Endothelial cell of umbilical vein (primary cell): ENCODE data around the gene GFER. TPM values are rescaled to one million over a fixed set of nuclear protein-coding genes. Genes with fewer than 3 reads are reported as not detected.

Experiments
- BruUV-seq: library from RNA; stranded (reverse); fragments of 400-500 nt; replicated peaks from 2 replicates; lab custom pipeline; 2021; lab: Mats Ljungman, UMichigan
- CTCF ChIA-PET: fragments of 300-600, 350-600 bp; sonication (Branson Sonifier 250); formaldehyde crosslinking; loops from one replicate; lab custom pipeline; 2021; ENCODE audit warnings: antibody characterized with exemption, inconsistent platforms; lab: Charles Lee
- POLR2A ChIA-PET: fragments of 300-600, 350-600 bp; sonication (Branson Sonifier 250); formaldehyde crosslinking; loops from one replicate; lab custom pipeline; 2021; ENCODE audit warnings: antibody characterized with exemption, inconsistent platforms; lab: Charles Lee
- DNase-seq: peaks from one replicate; pipeline ENCODE4 v3.0.0-alpha.2; 2011; ENCODE audit warnings: low read depth, low spot score
- FAIRE-seq: peaks from 2 replicates; lab custom pipeline; 2011; peaks lifted over from hg19 to GRCh38; lab: Jason Lieb, UNC
- H2AFZ ChIP-seq: 2 replicates; pipeline ENCODE4 v1.6.0; 2012; ENCODE audit warnings: low read depth, low read length, control low read depth, inconsistent platforms
- H3K27ac ChIP-seq: 2 replicates; pipeline ENCODE4 v1.5.1; 2011; ENCODE audit warnings: low read depth, mild to moderate bottlenecking, control low read depth, low read length, moderate library complexity; ENCODE audit not compliant: insufficient read depth
- H3K27me3 ChIP-seq, 2 experiments: 2 replicates each; pipeline versions ENCODE4 v1.6.0 to v1.6.1; 2011; ENCODE audit warnings: low read length in 2 of 2, mixed read lengths in 1 of 2; ENCODE audit not compliant: control insufficient read depth in 2 of 2, insufficient read depth in 2 of 2
- H3K36me3 ChIP-seq, 2 experiments: 2 replicates in 1 of 2; 3 replicates in 1 of 2; pipeline ENCODE4 v1.5.1; 2011; ENCODE audit warnings: low read length in 2 of 2, mild to moderate bottlenecking in 1 of 2, moderate library complexity in 1 of 2; ENCODE audit not compliant: control insufficient read depth in 2 of 2, insufficient read depth in 2 of 2; ENCODE audit errors: extremely low read depth in 1 of 2
- H3K4me1 ChIP-seq: 3 replicates; pipeline ENCODE4 v1.5.1; 2011; ENCODE audit warnings: mild to moderate bottlenecking, low read length; ENCODE audit not compliant: control insufficient read depth, insufficient read depth; ENCODE audit errors: extremely low read depth
- H3K4me2 ChIP-seq: 2 replicates; pipeline ENCODE4 v1.6.1; 2011; ENCODE audit warnings: low read length, control low read depth, mixed read lengths; ENCODE audit not compliant: insufficient read depth
- H3K4me3 ChIP-seq, 3 experiments: fragments of 200-600 bp in 1 of 3; sonication (generic), shearing (Covaris generic) in 1 of 3; replicated peaks in 1 of 3; 2 replicates each; pipeline ENCODE4 v1.5.1; 2011 to 2016; ENCODE audit warnings: control low read depth in 3 of 3, low read length in 3 of 3, mild to moderate bottlenecking in 2 of 3, inconsistent platforms in 1 of 3, low read depth in 1 of 3, moderate library complexity in 1 of 3; ENCODE audit not compliant: insufficient read depth in 1 of 3
- H3K79me2 ChIP-seq: 2 replicates; pipeline ENCODE4 v1.6.0; 2012; ENCODE audit warnings: low read length, inconsistent platforms; ENCODE audit not compliant: control insufficient read depth, insufficient read depth
- H3K9ac ChIP-seq: replicated peaks from 2 replicates; pipeline ENCODE3; 2011; ENCODE audit warnings: low read length, control low read depth; ENCODE audit not compliant: insufficient read depth; ENCODE audit errors: extremely low read depth
- H3K9me1 ChIP-seq: replicated peaks from 3 replicates; pipeline ENCODE4 v1.6.0; 2011; ENCODE audit warnings: mild to moderate bottlenecking, low read length; ENCODE audit not compliant: control insufficient read depth, insufficient read depth; ENCODE audit errors: extremely low read depth
- H3K9me3 ChIP-seq: replicated peaks from 2 replicates; pipeline ENCODE4 v1.5.1; 2012; ENCODE audit warnings: low read length, inconsistent platforms; ENCODE audit not compliant: control insufficient read depth, insufficient read depth
- H4K20me1 ChIP-seq: replicated peaks from 2 replicates; pipeline ENCODE3; 2011; ENCODE audit warnings: mild to moderate bottlenecking, low read length; ENCODE audit not compliant: control insufficient read depth, insufficient read depth; ENCODE audit errors: extremely low read depth
- EZH2 ChIP-seq: IDR thresholded peaks from 2 replicates; pipeline ENCODE4 v1.6.1; 2012; ENCODE audit warnings: borderline replicate concordance, low read depth, mild to moderate bottlenecking, moderate library complexity, low read length, inconsistent platforms; ENCODE audit not compliant: severe bottlenecking
- FOS ChIP-seq: IDR thresholded peaks from 2 replicates; pipeline ENCODE4 v1.6.1; 2011; ENCODE audit warnings: mild to moderate bottlenecking, low read length, moderate library complexity, borderline replicate concordance; ENCODE audit not compliant: insufficient read depth
- GATA2 ChIP-seq: IDR thresholded peaks from 2 replicates; pipeline ENCODE4 v1.7.0; 2011; ENCODE audit warnings: low read depth, mild to moderate bottlenecking, moderate library complexity, mixed read lengths, low read length; ENCODE audit not compliant: insufficient read length, insufficient read depth
- JUN ChIP-seq: IDR thresholded peaks from 2 replicates; pipeline ENCODE4 v1.6.1; 2011; ENCODE audit warnings: borderline replicate concordance, low read depth; ENCODE audit not compliant: insufficient read length, insufficient read depth
- MYC ChIP-seq: IDR thresholded peaks from one replicate; pipeline ENCODE4 v1.6.1; 2011; ENCODE audit warnings: mild to moderate bottlenecking, low read depth, low read length
- POLR2A ChIP-seq: IDR thresholded peaks from 2 replicates; pipeline ENCODE4 v1.6.1; 2012; ENCODE audit warnings: low read depth, mild to moderate bottlenecking, control low read depth, low read length
- POLR2AphosphoS5 ChIP-seq: IDR thresholded peaks from 2 replicates; pipeline ENCODE4 v1.6.1; 2012; ENCODE audit warnings: low read depth, mild to moderate bottlenecking, control low read depth, low read length, moderate library complexity; ENCODE audit not compliant: insufficient read depth
- dilution Hi-C: fragments of 300-500 bp; cut with MboI; formaldehyde crosslinking; loops from one replicate; pipeline ENCODE4 v1.15.0; 2019; ENCODE audit warnings: low sequenced_read_pairs; ENCODE audit not compliant: extremely low pct_ligation_motif_present
- intact Hi-C: fragments of 100-400 bp; cut with micrococcal nuclease; formaldehyde crosslinking; loops from one replicate; pipeline ENCODE4 v1.10.0; 2022
- polyA plus RNA-seq, 4 experiments: library from polyadenylated mRNA; depleted of rRNA in 3 of 4; stranded (reverse) in 3 of 4; unstranded in 1 of 4; fragments of >200 nt; gene quantifications; 2 replicates each; pipeline versions ENCODE4 v1.2.1 to v1.2.3, GENCODE V29; 2011 to 2012; ENCODE audit warnings: missing spikeins in 1 of 4
- total RNA-seq: library from RNA; stranded (reverse); gene quantifications from 2 replicates; pipeline ENCODE4 v1.2.3, GENCODE V29; 2021
- TF ChIP-seq, protein P1 (sequence below), 2 donors: IDR thresholded peaks; 1 replicate in 1 of 2; 2 replicates in 1 of 2; pipeline ENCODE4 v1.5.1; 2011; ENCODE audit warnings: low read length in 2 of 2, mild to moderate bottlenecking in 2 of 2, moderate library complexity in 2 of 2, control low read depth in 1 of 2, inconsistent platforms in 1 of 2, low read depth in 1 of 2; ENCODE audit not compliant: insufficient read depth in 1 of 2; ENCODE audit errors: extremely low read depth in 1 of 2
- TF ChIP-seq, protein P2 (sequence below): IDR thresholded peaks from 2 replicates; pipeline ENCODE4 v1.6.1; 2011; ENCODE audit not compliant: insufficient read depth, insufficient read length

Gene GFER
- total and polyA plus RNA-seq, 2 donors (not counting 3 experiments of a cell fraction or from before 2014, with no cell fraction given) = 13.7 to 29.9 TPM

DNA sequence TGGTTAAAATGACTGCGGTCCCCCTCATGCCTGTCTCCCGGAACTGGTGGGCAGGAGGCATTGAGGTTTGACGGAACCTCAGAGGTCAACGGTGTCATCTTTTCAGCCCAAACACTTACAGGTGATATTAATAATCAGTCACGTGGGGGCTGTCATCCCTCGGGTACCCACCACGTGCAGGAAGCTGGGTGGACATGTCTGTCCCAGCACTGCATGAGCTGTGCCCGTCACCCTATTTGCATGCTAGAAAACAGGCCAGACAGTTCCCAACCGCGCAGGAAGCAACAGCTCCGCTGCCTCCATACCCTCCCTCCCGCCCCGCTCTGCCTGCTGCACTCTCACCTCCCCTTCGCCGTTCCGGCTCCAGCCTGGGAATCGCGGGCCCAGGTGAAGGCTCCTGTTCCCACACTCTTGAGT is 7.2 kb downstream of the GFER start:
- Histone ChIP-seq H3K79me2 (no peaks in the 10 kb centered on the region), H2AFZ (no peak overlapping the region), H3K36me3 (peaks cover 0 to 2% of the 10 kb centered on the region in 2 experiments), H3K27me3 (peaks cover 23 to 24% of the 10 kb centered on the region in 2 experiments), H3K27ac (no peak overlapping the region), H3K9ac (no peak overlapping the region), H4K20me1 (no peaks in the 10 kb centered on the region), H3K4me2 (no peak overlapping the region), H3K9me3 (no peaks in the 10 kb centered on the region), H3K4me1 (peaks cover 7% of the 10 kb centered on the region), H3K4me3 (no peak overlapping the region), H3K9me1 (no peaks in the 10 kb centered on the region)
- CTCF ChIA-PET = interaction anchor here (2.5 to 3.9 kb wide), 2 partner anchors 12 to 149 kb away, joined by 9 to 23 read pairs; no protein-coding TSS in a partner anchor
- DNase-seq = no peak
- intact Hi-C loops = no loop called here
- TF ChIP-seq EZH2 (peak; percentile 78), GATA2 (no peak)
- TF ChIP-seq, protein P1, sequence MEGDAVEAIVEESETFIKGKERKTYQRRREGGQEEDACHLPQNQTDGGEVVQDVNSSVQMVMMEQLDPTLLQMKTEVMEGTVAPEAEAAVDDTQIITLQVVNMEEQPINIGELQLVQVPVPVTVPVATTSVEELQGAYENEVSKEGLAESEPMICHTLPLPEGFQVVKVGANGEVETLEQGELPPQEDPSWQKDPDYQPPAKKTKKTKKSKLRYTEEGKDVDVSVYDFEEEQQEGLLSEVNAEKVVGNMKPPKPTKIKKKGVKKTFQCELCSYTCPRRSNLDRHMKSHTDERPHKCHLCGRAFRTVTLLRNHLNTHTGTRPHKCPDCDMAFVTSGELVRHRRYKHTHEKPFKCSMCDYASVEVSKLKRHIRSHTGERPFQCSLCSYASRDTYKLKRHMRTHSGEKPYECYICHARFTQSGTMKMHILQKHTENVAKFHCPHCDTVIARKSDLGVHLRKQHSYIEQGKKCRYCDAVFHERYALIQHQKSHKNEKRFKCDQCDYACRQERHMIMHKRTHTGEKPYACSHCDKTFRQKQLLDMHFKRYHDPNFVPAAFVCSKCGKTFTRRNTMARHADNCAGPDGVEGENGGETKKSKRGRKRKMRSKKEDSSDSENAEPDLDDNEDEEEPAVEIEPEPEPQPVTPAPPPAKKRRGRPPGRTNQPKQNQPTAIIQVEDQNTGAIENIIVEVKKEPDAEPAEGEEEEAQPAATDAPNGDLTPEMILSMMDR (IDR thresholded peaks at IDR 0.05; ENCODE audit: extremely low read depth in 1 of 2, insufficient read depth in 1 of 2, low read depth in 1 of 2, low read length in 2 of 2) = no peak
- dilution Hi-C loops = no loop called here
- POLR2A ChIA-PET = interaction anchor here (1.3 kb wide), 1 partner anchor 164 kb away, joined by 5 read pairs; the partner anchor contains the start of gene TRAF7
- no peak for FAIRE-seq
- no TSS peak for BruUV-seq

DNA sequence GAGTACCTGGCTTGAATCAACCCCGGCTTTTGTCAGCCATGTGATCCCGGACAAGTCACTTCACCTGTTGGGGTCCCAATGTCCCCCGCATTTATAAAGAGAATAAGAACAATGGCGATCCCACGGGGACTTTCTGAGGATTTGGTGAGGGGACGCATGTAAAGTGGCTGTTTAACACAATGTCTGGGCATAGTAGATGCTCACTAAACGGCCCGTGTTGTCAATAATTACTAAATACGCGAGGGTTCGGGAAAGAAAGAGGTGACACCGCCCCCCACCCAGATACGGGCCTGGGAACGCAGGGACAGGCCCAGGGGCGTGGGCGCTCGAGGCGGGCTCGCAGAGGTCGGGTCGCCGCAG is 7.6 kb downstream of the GFER start:
- dilution Hi-C loops = no loop called here
- Histone ChIP-seq H3K79me2 (no peaks in the 10 kb centered on the region), H3K9me1 (no peaks in the 10 kb centered on the region), H3K27ac (no peak overlapping the region), H3K36me3 (peaks cover 0 to 2% of the 10 kb centered on the region in 2 experiments), H3K27me3 (peaks cover 23 to 24% of the 10 kb centered on the region in 2 experiments), H3K4me2 (no peak overlapping the region), H3K9me3 (no peaks in the 10 kb centered on the region), H3K9ac (no peak overlapping the region), H4K20me1 (no peaks in the 10 kb centered on the region), H3K4me3 (no peak overlapping the region), H2AFZ (peak overlapping the region; percentile 89), H3K4me1 (peaks cover 7% of the 10 kb centered on the region)
- TF ChIP-seq JUN (no peak), POLR2AphosphoS5 (no peak), MYC (no peak), GATA2 (no peak), POLR2A (no peak), FOS (no peak), EZH2 (no peak)
- TF ChIP-seq, protein P1 (IDR thresholded peaks at IDR 0.05; ENCODE audit: extremely low read depth in 1 of 2, insufficient read depth in 1 of 2, low read depth in 1 of 2, low read length in 2 of 2) = no peak
- TF ChIP-seq, protein P2, sequence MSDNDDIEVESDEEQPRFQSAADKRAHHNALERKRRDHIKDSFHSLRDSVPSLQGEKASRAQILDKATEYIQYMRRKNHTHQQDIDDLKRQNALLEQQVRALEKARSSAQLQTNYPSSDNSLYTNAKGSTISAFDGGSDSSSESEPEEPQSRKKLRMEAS = no peak
- intact Hi-C loops = no loop called here
- DNase-seq (no peak), FAIRE-seq (no peak)
- ChIA-PET POLR2A (interaction anchor here (0.9 to 1.3 kb wide), 2 partner anchors 27 to 164 kb away, joined by 4 to 5 read pairs; partner anchors contain the start of genes RPS2 and TRAF7), CTCF (interaction anchor here (0.7 to 3.9 kb wide), 3 partner anchors 11 to 149 kb away, joined by 3 to 23 read pairs (median 9); no protein-coding TSS in a partner anchor)
- BruUV-seq = no TSS peak
